ENCODE data around the gene ATAT1.

GRCh38 chr6:30684386-30685156 lies 57.9 kb downstream of the ATAT1 start:
- no peak for TF ChIP-seq CTCF (IDR thresholded peaks at IDR 0.05)
- TF ChIP-seq POLR2A (IDR thresholded peaks at IDR 0.05) = no peak
